Gastrocnemius medialis (tissue), 4 donors: ENCODE data around the gene HLX. TPM values are rescaled to one million over a fixed set of nuclear protein-coding genes. Genes with fewer than 3 reads are reported as not detected.
A peak's percentile ranks its signal among the peaks of the same experiment; 100 is the strongest.

Experiments used
- ATAC-seq, 2 donors: fragments of 150-250 bp; one replicate each; pipeline ENCODE4 v1.9.1; 2016
- DNase-seq, 2 donors: peaks; one replicate each; pipeline ENCODE4 v3.0.0-alpha.2; 2019
- H3K27ac ChIP-seq, 4 donors: fragments of 200-600 bp; sonication (generic); 1 replicate in 1 of 4; 2 replicates in 3 of 4; pipeline ENCODE4 v1.5.1; 2016 to 2018; ENCODE audit warnings: mild to moderate bottlenecking in 2 of 4, moderate library complexity in 1 of 4
- H3K27me3 ChIP-seq, 3 donors: fragments of 200-600 bp; sonication (generic) in 2 of 3; 1 replicate in 1 of 3; 2 replicates in 2 of 3; pipeline versions ENCODE4 v1.5.1 to v1.6.0; 2016 to 2019; ENCODE audit warnings: mild to moderate bottlenecking in 1 of 3, moderate library complexity in 1 of 3
- H3K36me3 ChIP-seq, 2 donors: fragments of 200-600 bp; sonication (generic) in 1 of 2; one replicate each; pipeline ENCODE4 v1.5.1; 2017 to 2018
- H3K4me1 ChIP-seq, 2 donors: fragments of 200-600 bp; sonication (generic) in 1 of 2; one replicate each; pipeline ENCODE4 v1.5.1; 2016 to 2017; ENCODE audit warnings: mild to moderate bottlenecking in 2 of 2
- H3K4me3 ChIP-seq, 4 donors: fragments of 200-600 bp; sonication (generic) in 3 of 4; 1 replicate in 1 of 4; 2 replicates in 3 of 4; pipeline ENCODE4 v1.5.1; 2016 to 2019; ENCODE audit warnings: mild to moderate bottlenecking in 2 of 4
- H3K9me3 ChIP-seq, 3 donors: fragments of 200-600 bp; sonication (generic) in 2 of 3; 1 replicate in 1 of 3; 2 replicates in 2 of 3; pipeline ENCODE4 v1.5.1; 2016 to 2019
- POLR2A ChIP-seq, 2 donors: fragments of 450-650 bp; IDR thresholded peaks; one replicate each; pipeline ENCODE4 v1.6.1; 2017; ENCODE audit warnings: antibody characterized with exemption in 2 of 2, mild to moderate bottlenecking in 2 of 2, moderate library complexity in 2 of 2
- in situ Hi-C, 4 donors: fragments of 200-750 bp; cut with MboI; loops; one replicate each; pipeline versions ENCODE4 v1.15.0 to v1.8.0; 2017; ENCODE audit warnings: low sequenced_read_pairs in 4 of 4
- intact Hi-C: fragments of 100-400 bp; cut with DNase I; formaldehyde crosslinking; loops from one replicate; pipeline ENCODE4 v1.15.1; 2023; ENCODE audit warnings: low total_unique reads
- total RNA-seq, 4 donors: library from RNA; depleted of rRNA; stranded (reverse); fragments of >200 nt; gene quantifications; one replicate each; pipeline versions ENCODE4 v1.1.0 to v1.2.3, GENCODE V29; 2016
- TF ChIP-seq, protein P1 (sequence below), 5 experiments: fragments of 450-650 bp in 3 of 5; fragments of 200-600 bp in 2 of 5; sonication (generic) in 2 of 5; IDR thresholded peaks in 4 of 5; conservative IDR thresholded peaks in 1 of 5; 1 replicate in 4 of 5; 2 replicates in 1 of 5; pipeline ENCODE4 v1.5.1; 2016 to 2019; ENCODE audit warnings: antibody characterized with exemption in 5 of 5, mild to moderate bottlenecking in 3 of 5, moderate library complexity in 3 of 5

HLX gene, protein sequence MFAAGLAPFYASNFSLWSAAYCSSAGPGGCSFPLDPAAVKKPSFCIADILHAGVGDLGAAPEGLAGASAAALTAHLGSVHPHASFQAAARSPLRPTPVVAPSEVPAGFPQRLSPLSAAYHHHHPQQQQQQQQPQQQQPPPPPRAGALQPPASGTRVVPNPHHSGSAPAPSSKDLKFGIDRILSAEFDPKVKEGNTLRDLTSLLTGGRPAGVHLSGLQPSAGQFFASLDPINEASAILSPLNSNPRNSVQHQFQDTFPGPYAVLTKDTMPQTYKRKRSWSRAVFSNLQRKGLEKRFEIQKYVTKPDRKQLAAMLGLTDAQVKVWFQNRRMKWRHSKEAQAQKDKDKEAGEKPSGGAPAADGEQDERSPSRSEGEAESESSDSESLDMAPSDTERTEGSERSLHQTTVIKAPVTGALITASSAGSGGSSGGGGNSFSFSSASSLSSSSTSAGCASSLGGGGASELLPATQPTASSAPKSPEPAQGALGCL
- 1 to 10 TPM; 3.5 to 8.3 (median 6.4) TPM for total RNA-seq

DNA sequence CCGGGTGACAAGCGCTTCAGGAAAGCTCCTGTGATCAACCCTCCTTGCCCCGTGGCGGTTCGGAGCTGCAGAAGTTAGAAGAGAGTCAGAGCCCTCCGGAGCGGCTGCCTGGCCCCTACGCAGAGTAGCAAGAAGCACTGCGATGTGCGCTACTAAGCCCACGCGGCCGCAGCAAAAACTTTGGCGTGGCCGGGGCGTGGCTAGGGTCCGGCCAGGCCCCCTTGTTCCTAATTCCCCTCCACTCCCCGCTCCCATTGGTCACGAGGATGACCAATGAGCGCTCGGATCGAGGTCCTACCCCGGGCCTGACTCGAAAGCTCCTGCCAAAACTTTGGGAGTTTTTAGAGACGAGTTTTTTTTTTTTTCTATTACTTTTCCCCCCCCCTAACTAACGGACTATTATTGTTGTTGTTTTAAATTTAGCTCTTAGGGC, at the start of gene HLX:
Gene HLX (plus strand): TSS at position 368 of the 433 bp plus-strand sequence. CDS start 415 bp downstream, outside the sequence.
- ATAC-seq = peak; percentile 92
- no peaks in the 10 kb centered on the region for H3K9me3 ChIP-seq

DNA sequence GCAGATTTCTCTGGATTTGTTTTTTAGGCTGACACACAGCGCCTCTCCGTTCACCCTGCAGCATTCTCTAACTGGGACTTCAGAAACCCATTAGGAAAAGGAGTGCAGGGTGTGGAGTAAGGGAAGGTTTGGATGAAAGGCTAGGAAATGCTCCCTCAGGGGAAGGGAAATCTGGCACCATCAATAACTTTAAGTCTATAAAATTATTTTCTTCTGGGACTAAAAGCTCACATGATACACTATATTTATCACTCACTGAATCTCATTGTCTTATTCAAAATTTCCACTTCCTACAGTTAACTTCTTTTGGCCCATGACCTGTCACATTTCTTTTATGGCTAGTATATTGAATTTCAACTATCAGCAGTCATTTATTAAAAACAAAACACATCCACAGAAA, 45.8 kb upstream of the HLX start:
- no peaks in the 10 kb centered on the region for H3K27me3 ChIP-seq

More for the DNA sequence above, at the start of gene HLX:
- H3K4me1 ChIP-seq = peaks cover 8 to 21% of the 10 kb centered on the region in 2 donors
- peak within 1 kb of the TSS; percentile 87 to 94 (median 90) for H3K27ac ChIP-seq
- intact Hi-C loops (loop anchor here (5.0 to 10.0 kb wide), 3 partner anchors 238 to 1586 kb away; partner anchors contain the start of gene DUSP10), in situ Hi-C loops (loop anchor here (10.0 kb wide), 3 partner anchors 64 to 556 kb away; no protein-coding TSS in a partner anchor)
- H3K36me3 ChIP-seq = peaks cover 0 to 26% of the 10 kb centered on the region in 2 donors
- peak; percentile 66 to 86 for TF ChIP-seq POLR2A (IDR thresholded peaks at IDR 0.05)
- TF ChIP-seq, protein P1, sequence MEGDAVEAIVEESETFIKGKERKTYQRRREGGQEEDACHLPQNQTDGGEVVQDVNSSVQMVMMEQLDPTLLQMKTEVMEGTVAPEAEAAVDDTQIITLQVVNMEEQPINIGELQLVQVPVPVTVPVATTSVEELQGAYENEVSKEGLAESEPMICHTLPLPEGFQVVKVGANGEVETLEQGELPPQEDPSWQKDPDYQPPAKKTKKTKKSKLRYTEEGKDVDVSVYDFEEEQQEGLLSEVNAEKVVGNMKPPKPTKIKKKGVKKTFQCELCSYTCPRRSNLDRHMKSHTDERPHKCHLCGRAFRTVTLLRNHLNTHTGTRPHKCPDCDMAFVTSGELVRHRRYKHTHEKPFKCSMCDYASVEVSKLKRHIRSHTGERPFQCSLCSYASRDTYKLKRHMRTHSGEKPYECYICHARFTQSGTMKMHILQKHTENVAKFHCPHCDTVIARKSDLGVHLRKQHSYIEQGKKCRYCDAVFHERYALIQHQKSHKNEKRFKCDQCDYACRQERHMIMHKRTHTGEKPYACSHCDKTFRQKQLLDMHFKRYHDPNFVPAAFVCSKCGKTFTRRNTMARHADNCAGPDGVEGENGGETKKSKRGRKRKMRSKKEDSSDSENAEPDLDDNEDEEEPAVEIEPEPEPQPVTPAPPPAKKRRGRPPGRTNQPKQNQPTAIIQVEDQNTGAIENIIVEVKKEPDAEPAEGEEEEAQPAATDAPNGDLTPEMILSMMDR (IDR thresholded peaks at IDR 0.05 in 4 of 5, conservative IDR thresholded peaks at IDR 0.05 in 1 of 5) = peak in 1 of 5 experiments; percentile 16
- DNase-seq = peak; percentile 87 to 88
- H3K27me3 ChIP-seq = no peaks in the 10 kb centered on the region
- peak within 1 kb of the TSS; percentile 70 to 96 (median 94) for H3K4me3 ChIP-seq

DNA sequence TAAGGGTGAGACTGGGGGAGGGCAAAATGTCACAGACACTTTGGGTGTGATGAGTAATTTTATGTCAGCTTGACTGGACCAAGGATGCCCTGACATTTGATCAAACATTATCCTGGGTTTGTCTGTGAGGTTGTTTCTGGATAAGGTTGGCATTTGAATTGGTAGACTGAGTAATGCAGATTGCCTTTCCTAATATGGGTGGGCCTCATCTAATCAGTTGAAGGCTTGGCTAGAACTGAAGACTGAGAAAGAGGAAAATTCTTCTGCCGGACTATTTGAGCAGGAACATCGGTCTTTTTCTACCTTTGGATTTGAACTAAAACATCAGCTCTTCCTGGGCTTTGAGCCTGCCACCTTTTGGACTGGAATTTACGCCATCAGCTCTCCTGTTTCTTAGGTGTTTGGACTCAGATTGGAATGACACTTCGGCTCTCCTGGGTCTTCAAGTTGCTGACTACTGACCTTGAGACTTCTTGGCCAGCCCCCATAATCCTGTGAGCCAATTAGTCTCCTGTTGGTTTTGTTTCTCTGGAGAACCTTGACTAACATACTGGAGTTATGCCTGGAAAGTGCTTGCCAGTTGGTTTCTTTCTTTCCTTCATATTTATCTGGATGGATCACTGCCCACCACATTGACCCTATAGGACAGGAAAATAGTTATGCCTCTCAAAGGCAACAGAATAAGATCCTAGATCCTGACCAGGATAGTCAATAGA, 44.9 kb upstream of the HLX start:
- Histone ChIP-seq H3K36me3 (no peaks in the 10 kb centered on the region), H3K4me3 (no peak overlapping the region), H3K9me3 (no peaks in the 10 kb centered on the region), H3K4me1 (no peaks in the 10 kb centered on the region), H3K27me3 (no peaks in the 10 kb centered on the region), H3K27ac (no peak overlapping the region)
- TF ChIP-seq, protein P1 (IDR thresholded peaks at IDR 0.05 in 4 of 5, conservative IDR thresholded peaks at IDR 0.05 in 1 of 5) = no peak
- no peak for TF ChIP-seq POLR2A (IDR thresholded peaks at IDR 0.05)
- in situ Hi-C loops = no loop called here
- intact Hi-C loops = no loop called here
- DNase-seq (no peak), ATAC-seq (no peak)

More for the DNA sequence above, 45.8 kb upstream of the HLX start:
- no peak for TF ChIP-seq POLR2A (IDR thresholded peaks at IDR 0.05)
- TF ChIP-seq, protein P1 (IDR thresholded peaks at IDR 0.05 in 4 of 5, conservative IDR thresholded peaks at IDR 0.05 in 1 of 5) = no peak
- no peaks in the 10 kb centered on the region for H3K36me3 ChIP-seq
- no peak overlapping the region for H3K4me3 ChIP-seq
- intact Hi-C loops = no loop called here
- ATAC-seq = no peak
- no peaks in the 10 kb centered on the region for H3K4me1 ChIP-seq
- H3K27ac ChIP-seq = no peak overlapping the region
- in situ Hi-C loops = no loop called here
- H3K9me3 ChIP-seq = no peaks in the 10 kb centered on the region
- no peak for DNase-seq

DNA sequence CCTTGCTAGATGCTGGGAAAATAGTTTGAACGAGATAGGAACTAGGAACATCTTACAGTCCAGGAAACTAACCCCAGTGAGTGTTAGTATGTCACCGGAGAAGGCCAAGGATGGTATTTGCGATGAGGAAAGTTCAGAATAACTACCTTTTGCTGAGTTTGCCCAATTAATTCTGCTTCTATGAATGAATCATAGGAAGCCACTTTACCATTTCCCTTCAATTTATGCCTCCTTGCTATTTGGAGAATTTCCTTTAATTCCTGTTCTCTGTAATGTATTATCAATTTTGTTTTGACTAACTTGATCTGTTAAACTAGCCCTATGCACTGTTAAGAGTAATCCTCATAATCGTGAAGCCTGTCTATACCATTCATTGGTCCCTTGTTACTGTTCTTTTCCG, 40.7 kb upstream of the HLX start:
- Histone ChIP-seq H3K4me1 (peaks cover 6 to 8% of the 10 kb centered on the region in 2 donors), H3K27ac (no peak overlapping the region), H3K4me3 (no peak overlapping the region), H3K36me3 (no peaks in the 10 kb centered on the region), H3K9me3 (no peaks in the 10 kb centered on the region), H3K27me3 (no peaks in the 10 kb centered on the region)
- TF ChIP-seq POLR2A (IDR thresholded peaks at IDR 0.05) = no peak
- TF ChIP-seq, protein P1 (IDR thresholded peaks at IDR 0.05 in 4 of 5, conservative IDR thresholded peaks at IDR 0.05 in 1 of 5) = no peak
- in situ Hi-C loops = no loop called here
- no peak for ATAC-seq
- intact Hi-C loops = no loop called here
- DNase-seq = no peak
